Coronary artery (tissue), 2 donors: ENCODE results near the gene TRIM65.
A peak's percentile ranks its signal among the peaks of the same experiment; 100 is the strongest.
"Not testable (repeated sequence)": the region's sequence is repeated elsewhere in the genome, so short reads cannot be mapped to it uniquely, and the experiment has no call there.

Source experiments
- DNase-seq: peaks from one replicate; pipeline ENCODE4 v3.0.0-alpha.2; 2017; ENCODE audit warnings: low spot score
- H3K27ac ChIP-seq, 2 donors: fragments of 200-600 bp; sonication (generic); one replicate each; pipeline ENCODE4 v1.5.1; 2016 to 2019
- H3K4me3 ChIP-seq: fragments of 200-600 bp; sonication (generic); 2 replicates; pipeline ENCODE4 v1.5.1; 2016; ENCODE audit warnings: mild to moderate bottlenecking, moderate library complexity
- TF ChIP-seq, protein P1 (sequence below): fragments of 200-600 bp; sonication (generic); IDR thresholded peaks from one replicate; pipeline ENCODE4 v1.5.1; 2019; ENCODE audit warnings: antibody characterized with exemption

TRIM65 gene

DNA sequence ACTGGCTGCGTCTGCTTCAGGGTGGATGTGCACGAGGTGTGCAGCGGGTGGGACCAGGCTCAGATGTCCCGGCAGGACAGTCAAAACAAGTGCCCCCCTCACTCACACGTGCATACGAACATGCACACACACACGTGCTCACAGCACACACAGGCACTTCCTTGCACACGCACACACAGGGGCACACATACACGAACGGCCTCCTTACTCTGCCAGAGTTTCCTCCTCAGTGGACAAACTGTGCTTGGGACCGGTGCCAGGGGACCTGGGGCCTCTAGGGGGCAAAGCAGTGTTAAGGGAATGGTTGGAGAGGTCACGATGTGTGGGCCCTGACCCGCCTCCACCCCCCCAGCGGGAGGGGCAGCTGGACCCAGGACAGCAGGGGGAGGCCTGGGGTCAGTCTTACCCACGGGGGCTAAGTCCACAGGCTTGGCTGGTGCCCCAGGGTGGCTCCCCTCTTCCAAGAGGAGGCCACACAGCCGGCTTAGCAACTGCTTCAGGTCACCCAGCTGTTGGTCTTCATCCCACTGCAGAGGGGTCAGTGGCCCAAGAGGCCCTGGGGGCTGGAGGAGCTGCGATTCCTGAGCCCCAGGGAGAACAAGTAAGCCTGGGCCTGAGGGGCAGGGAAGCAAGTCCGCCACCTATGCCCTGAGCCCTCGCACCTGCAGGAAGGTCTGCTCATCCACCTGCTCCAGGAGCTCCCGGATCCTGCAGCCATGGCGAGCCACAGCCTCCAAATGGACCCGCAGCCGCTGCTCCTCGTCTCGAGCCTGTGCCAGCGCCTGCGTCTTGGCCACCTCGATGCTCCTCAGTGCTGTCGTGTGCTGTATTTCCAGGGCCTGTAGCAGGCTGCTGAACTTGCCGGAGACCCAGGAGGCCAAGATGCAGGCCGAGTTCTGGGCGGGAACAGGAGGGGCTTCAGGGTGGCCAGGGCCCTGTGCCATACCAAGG lies 4.9 kb downstream of the TRIM65 start:
- no peak for DNase-seq
- TF ChIP-seq, protein P1, sequence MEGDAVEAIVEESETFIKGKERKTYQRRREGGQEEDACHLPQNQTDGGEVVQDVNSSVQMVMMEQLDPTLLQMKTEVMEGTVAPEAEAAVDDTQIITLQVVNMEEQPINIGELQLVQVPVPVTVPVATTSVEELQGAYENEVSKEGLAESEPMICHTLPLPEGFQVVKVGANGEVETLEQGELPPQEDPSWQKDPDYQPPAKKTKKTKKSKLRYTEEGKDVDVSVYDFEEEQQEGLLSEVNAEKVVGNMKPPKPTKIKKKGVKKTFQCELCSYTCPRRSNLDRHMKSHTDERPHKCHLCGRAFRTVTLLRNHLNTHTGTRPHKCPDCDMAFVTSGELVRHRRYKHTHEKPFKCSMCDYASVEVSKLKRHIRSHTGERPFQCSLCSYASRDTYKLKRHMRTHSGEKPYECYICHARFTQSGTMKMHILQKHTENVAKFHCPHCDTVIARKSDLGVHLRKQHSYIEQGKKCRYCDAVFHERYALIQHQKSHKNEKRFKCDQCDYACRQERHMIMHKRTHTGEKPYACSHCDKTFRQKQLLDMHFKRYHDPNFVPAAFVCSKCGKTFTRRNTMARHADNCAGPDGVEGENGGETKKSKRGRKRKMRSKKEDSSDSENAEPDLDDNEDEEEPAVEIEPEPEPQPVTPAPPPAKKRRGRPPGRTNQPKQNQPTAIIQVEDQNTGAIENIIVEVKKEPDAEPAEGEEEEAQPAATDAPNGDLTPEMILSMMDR, result no peak
- Histone ChIP-seq H3K4me3 (no peak overlapping the region), H3K27ac (peak overlapping the region in 1 of 2 donors; percentile 7)

DNA sequence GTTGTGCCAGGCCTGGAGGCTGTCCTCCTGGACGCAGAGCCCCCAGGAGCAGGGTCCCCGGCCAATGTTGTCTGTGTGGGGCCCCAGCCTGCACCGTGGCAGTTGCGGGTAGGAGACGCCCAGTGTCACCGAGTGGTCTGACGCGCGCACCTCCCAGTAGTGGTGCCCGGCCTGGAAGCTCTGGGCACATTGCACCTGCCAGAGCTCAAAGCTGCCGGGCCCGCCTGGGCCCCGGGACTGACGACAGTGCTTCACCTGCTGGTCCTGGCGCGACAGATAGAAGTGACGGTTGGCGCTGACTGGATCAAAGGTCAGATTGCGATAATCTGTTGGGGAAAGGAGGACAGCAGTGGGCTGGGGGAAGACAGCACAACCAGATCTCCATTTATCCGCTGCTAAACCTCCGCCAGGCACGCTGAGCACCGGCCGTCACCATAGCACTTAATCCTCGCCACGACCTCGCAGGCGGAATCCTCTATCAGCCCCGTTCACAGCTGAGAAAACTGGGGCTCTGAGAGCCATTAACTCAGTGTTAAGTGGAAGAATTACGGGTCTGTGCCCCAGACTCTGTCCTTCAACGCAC lies 5.6 kb downstream of the TRIM65 start:
- Histone ChIP-seq H3K4me3 (no peak overlapping the region), H3K27ac (no peak overlapping the region)
- TF ChIP-seq, protein P1, result no peak
- no peak for DNase-seq

GRCh38 chr17:75889454-75889853 lies 7.3 kb downstream of the TRIM65 start:
- no peak overlapping the region for H3K27ac ChIP-seq
- H3K4me3 ChIP-seq, result no peak overlapping the region
- DNase-seq, result no peak
- TF ChIP-seq, protein P1, result no peak

DNA sequence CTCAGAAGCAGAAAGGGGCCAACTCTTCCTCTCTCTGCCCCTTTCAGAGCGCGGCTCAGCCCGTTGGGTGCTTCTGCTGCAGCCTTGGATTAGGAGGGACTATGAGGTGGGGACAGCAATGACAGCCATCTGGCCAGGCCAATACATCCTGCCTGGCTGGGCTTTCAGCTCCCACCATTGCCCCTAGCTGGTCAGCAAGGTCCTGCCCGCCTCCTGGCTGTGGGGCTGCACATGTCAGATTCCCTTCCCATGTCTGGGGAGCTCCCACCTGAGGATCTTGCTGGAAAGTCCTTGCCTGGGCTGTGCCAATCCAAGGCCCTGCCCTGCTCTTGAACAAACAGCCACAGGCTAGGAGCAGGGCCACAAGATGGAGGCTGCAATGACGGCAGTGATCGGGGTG lies 8.3 kb downstream of the TRIM65 start:
- DNase-seq, result no peak
- H3K4me3 ChIP-seq, result no peak overlapping the region
- TF ChIP-seq, protein P1, result no peak
- no peak overlapping the region for H3K27ac ChIP-seq

DNA sequence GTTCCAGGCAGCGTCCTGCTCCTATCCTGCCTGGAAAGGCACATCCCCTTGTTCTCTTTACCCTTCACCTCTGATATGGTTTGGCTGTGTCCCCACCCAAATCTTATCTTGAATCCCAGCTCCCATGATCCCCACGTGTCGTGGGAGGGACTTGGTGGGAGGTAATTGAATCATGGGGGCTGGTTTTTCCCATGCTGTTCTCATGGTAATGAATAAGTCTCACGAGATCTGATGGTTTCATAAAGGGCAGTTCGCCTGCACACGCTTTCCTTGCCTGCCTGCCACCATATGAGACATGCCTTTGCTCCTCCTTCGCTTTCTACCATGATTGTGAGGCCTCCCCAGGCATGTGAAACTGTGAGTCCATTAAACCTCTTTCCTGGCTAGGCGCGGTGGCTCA lies 10.9 kb downstream of the TRIM65 start:
- DNase-seq, H3K27ac ChIP-seq, H3K4me3 ChIP-seq: not testable (repeated sequence)

DNA sequence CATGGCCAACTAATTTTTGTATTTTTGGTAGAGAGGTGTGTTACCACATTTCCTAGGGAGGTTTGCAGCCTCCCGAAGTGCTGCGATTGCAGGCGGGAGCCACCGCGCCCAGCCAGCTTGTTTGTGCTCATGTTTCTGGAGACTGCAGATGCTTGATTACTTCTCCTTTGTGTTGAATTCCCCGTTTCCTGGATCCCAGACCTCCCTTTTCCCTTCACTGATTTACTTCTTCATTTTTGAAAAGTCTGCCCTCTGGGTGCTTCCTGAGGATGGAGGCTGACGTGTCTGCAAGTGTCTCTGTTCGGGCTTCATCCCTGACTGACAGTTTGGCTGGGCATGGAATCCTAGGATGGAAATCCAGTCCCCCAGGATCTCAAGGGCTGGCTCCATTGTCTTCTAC lies 11.3 kb downstream of the TRIM65 start:
- no peak for DNase-seq
- H3K27ac ChIP-seq, result no peak overlapping the region

GRCh38 chr17:75881678-75882454 lies 14.9 kb downstream of the TRIM65 start:
- H3K4me3 ChIP-seq, result no peak overlapping the region
- peak overlapping the region in 1 of 2 donors; percentile 5 for H3K27ac ChIP-seq
- TF ChIP-seq, protein P1, result no peak
- no peak for DNase-seq

More for the DNA sequence above, 11.3 kb downstream of the TRIM65 start:
- TF ChIP-seq, protein P1, result no peak
- no peak overlapping the region for H3K4me3 ChIP-seq
